ENCODE results near the gene AGAP1. TPM values are rescaled to one million over a fixed set of nuclear protein-coding genes. Genes with fewer than 3 reads are reported as not detected.

AGAP1 gene
- total RNA-seq, 4 donors from 2014 or later = 33.7 to 55.2 (median 37.5) TPM

DNA sequence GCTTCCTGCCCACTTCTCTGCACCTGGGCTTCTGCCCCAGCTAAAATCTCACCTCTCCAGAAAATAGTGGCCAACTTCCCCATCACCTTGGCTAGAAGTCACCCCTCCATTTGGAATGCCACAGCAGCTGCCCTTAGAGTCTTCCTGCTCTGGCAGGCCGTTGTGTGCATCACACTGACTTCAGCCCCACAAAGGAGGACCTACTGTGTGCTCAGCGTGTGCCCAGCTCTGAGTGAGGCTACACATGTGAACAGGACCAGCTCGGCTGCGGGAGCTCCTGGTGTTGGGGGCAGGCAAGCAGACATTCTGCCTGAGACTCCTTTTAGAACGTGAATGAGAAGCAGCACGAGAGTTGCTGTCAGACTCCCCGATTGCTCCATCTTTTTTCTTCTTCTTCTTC is 78.7 kb downstream of the AGAP1 start:
- no peaks in the 10 kb centered on the region for H3K27me3 ChIP-seq
- no peaks in the 10 kb centered on the region for H3K36me3 ChIP-seq
- TF ChIP-seq CTCF (IDR thresholded peaks at IDR 0.05) (no peak), EP300 (IDR thresholded peaks at IDR 0.05) (no peak), POLR2AphosphoS5 (IDR thresholded peaks at IDR 0.05) (no peak), POLR2A (IDR thresholded peaks at IDR 0.05) (no peak)
- H3K4me3 ChIP-seq = no peak overlapping the region
- peaks cover 0 to 10% (median 0%) of the 10 kb centered on the region in 3 donors for H3K9me3 ChIP-seq
- peaks cover 0 to 30% (median 0%) of the 10 kb centered on the region in 3 donors for H3K4me1 ChIP-seq
- WGBS, 2 donors (ENCODE audit: low coverage in 1 of 2) = 90 to 94% methylated on average over 3 to 6 of the region's 7 CpGs
- H3K27ac ChIP-seq = no peak overlapping the region
- ATAC-seq = no peak

DNA sequence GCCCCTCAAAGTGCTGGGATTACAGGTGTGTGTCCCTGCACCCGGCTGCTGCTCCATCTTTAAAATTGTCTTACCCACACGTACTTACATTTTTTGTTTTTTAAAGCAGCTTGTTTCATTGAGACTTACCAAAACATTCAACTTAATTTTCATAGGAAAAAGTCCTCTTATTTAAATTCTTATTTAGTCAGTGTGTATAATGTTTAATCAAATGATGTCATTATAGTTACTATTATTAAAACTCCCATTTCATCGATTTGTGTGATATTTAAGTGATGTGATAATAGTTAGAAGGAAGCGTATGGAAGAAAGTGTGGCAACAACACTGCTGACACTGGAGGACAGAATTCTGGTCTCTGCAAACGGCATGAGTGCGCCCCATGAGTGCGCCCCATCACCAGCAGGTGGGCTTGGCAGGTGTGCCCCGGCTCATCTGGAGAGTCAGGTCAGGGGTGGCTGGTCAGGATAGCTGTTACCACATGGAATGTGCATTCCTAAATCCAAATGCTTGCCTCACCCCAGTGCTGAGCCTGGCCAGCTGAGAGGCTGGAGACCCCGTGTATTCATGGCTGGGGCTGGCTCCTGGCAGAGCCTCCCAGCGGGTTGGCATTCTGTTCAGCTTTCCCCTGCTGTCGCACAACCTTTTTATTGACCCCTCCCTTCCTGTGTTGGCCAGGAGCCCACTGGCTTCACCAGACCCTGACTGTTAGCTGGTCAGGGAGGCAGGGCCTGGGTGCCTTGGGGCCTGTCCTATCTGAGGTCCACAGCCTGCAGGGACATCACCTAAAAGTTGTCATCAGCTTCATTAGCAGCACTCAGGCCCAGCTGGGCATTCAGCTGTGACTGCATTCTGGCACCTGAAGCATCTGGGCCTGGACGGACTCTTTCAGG is 79.7 kb downstream of the AGAP1 start:
- H3K9me3 ChIP-seq = peaks cover 0 to 4% (median 0%) of the 10 kb centered on the region in 3 donors
- no peak overlapping the region for H3K27ac ChIP-seq
- no peak overlapping the region for H3K4me3 ChIP-seq
- ATAC-seq = no peak
- 69 to 74% methylated on average over 6 to 7 of the region's 12 CpGs for WGBS, 2 donors (ENCODE audit: low coverage in 1 of 2)
- no peaks in the 10 kb centered on the region for H3K27me3 ChIP-seq
- H3K4me1 ChIP-seq = peaks cover 0 to 30% (median 0%) of the 10 kb centered on the region in 3 donors
- no peaks in the 10 kb centered on the region for H3K36me3 ChIP-seq
- TF ChIP-seq POLR2AphosphoS5 (IDR thresholded peaks at IDR 0.05) (no peak), CTCF (IDR thresholded peaks at IDR 0.05) (no peak), POLR2A (IDR thresholded peaks at IDR 0.05) (no peak), EP300 (IDR thresholded peaks at IDR 0.05) (no peak)

DNA sequence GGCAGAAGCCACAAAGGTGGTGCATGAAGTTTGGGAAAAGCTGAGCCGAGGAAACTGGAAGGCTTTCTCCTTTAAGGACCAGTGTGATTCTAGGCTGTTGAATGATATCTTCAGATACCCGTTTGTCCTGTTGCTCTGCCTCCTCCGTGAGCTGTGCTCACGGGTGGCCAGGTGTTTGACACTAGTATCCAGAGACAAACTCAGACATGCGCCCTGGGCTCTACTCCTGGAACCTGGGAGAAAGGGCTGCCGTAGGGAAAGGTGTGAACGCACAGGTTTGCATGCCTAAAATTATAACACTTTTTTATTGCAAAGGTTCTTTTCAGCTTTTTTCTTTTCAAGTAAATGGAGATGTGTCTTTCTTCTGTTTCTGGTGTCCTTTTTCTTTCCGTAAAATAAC is 81.6 kb downstream of the AGAP1 start:
- no peak for TF ChIP-seq CTCF (IDR thresholded peaks at IDR 0.05)
- TF ChIP-seq POLR2A (IDR thresholded peaks at IDR 0.05) = no peak
- no peak for TF ChIP-seq EP300 (IDR thresholded peaks at IDR 0.05)
- TF ChIP-seq POLR2AphosphoS5 (IDR thresholded peaks at IDR 0.05) = no peak
- WGBS, 2 donors (ENCODE audit: low coverage in 1 of 2) = 77 to 89% methylated on average over 3 to 8 of the region's 8 CpGs
- H3K27ac ChIP-seq = no peak overlapping the region

DNA sequence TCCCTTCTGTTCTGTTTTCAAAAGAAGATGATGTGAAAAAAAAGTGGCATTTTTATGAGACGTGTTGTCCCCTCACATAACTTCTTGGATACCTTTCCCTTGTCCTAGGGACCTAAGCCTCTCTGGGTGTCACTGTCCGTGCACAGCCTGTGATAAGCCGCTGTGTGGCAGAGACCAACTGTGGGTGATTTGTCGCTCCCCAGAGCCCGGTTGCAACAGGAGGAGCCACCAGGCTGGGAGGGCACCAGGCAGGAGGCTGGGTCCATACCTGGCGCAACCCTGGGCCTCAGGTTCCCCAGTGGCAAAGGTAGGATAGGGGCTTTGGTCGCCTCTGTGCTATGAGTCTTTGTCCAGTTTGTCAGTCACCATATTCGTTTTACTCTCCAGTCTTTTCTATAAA is 82.1 kb downstream of the AGAP1 start:
- Histone ChIP-seq H3K36me3 (no peaks in the 10 kb centered on the region), H3K9me3 (no peaks in the 10 kb centered on the region), H3K27me3 (no peaks in the 10 kb centered on the region), H3K4me1 (peaks cover 0 to 25% (median 0%) of the 10 kb centered on the region in 3 donors), H3K4me3 (no peak overlapping the region), H3K27ac (no peak overlapping the region)
- TF ChIP-seq CTCF (IDR thresholded peaks at IDR 0.05) (no peak), POLR2A (IDR thresholded peaks at IDR 0.05) (no peak), POLR2AphosphoS5 (IDR thresholded peaks at IDR 0.05) (no peak), EP300 (IDR thresholded peaks at IDR 0.05) (no peak)
- ATAC-seq = no peak
- WGBS, 2 donors (ENCODE audit: low coverage in 1 of 2) = 67 to 77% methylated on average over 3 to 7 of the region's 8 CpGs

More for the DNA sequence above, 81.6 kb downstream of the AGAP1 start:
- Histone ChIP-seq H3K4me3 (no peak overlapping the region), H3K27me3 (no peaks in the 10 kb centered on the region), H3K4me1 (peaks cover 0 to 25% (median 0%) of the 10 kb centered on the region in 3 donors), H3K9me3 (no peaks in the 10 kb centered on the region), H3K36me3 (no peaks in the 10 kb centered on the region)
- ATAC-seq = no peak
